ENCODE results near the gene EFNA5.

- no peak for TF ChIP-seq EZH2 (IDR thresholded peaks at IDR 0.05)
- TF ChIP-seq SIN3A (IDR thresholded peaks at IDR 0.05; ENCODE audit: low read depth): no peak
- TF ChIP-seq POLR2AphosphoS5 (IDR thresholded peaks at IDR 0.05; ENCODE audit: low read depth, low read length): no peak
- TF ChIP-seq ZFX (IDR thresholded peaks at IDR 0.05): no peak
- TF ChIP-seq CTCF (IDR thresholded peaks at IDR 0.05 in 2 of 3, conservative IDR thresholded peaks at IDR 0.05 in 1 of 3; ENCODE audit: borderline replicate concordance in 1 of 3, insufficient read depth in 1 of 3, low read depth in 2 of 3, low read length in 2 of 3): no peak
- TF ChIP-seq REST (IDR thresholded peaks at IDR 0.05; ENCODE audit: low read depth): no peak
- no peak for TF ChIP-seq CBX3 (IDR thresholded peaks at IDR 0.05; ENCODE audit: low read depth)
- TF ChIP-seq MAX (IDR thresholded peaks at IDR 0.05): no peak
- no peak for TF ChIP-seq TCF7L2 (IDR thresholded peaks at IDR 0.05; ENCODE audit: borderline replicate concordance, extremely low read depth, insufficient read depth, insufficient read length)
These were observed 51.0 kb downstream of the EFNA5 start for GRCh38 chr5:107619781-107620180.
